Erythroblast (primary cell): ENCODE results near the gene NMNAT2.

Experiments
- GATA1 ChIP-seq: IDR thresholded peaks from 2 replicates; pipeline ENCODE4 v1.6.1; 2011; ENCODE audit warnings: low read depth, mild to moderate bottlenecking, control low read depth, low read length, moderate library complexity
- POLR2A ChIP-seq: IDR thresholded peaks from 2 replicates; pipeline ENCODE4 v1.6.1; 2011; ENCODE audit warnings: mild to moderate bottlenecking, low read length

- TF ChIP-seq POLR2A (no peak), GATA1 (no peak)
Observed at GRCh38 chr1:183241471-183241870, 176.7 kb downstream of the NMNAT2 start.
